ENCODE measurements around the gene ARIH2.
"Not testable (repeated sequence)": the region's sequence is repeated elsewhere in the genome, so short reads cannot be mapped to it uniquely, and the experiment has no call there.

The ARIH2 gene

DNA sequence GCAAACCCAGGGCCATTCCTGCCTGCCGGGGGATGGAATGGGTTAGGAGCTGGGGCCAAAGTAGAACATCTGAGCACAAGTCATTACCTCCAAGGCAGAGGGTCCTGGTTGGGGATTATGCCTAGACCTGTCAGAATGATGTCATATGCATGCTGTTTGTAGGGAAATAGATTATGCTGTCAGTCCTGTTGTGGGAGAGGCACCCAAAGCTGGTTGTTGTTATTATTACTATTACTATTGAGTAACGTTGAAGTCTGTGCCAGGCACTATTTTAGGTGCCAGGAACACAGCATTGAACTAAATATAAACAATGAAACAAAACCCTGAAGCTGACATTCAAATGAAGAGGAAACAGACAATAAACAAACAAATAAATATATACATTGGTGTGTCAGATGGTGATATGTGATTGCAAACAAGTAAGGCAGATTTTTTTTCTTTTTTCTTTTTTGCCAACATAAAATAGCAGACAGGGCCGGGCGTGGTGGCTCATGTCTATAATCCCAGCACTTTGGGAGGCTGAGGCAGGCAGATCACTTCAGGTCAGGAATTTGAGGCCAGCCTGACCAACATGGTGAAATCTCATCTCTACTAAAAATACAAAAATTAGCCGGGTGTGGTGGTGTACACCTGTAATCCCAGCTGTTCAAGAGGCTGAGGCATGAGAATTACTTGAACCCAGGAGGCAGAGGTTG, 73.4 kb downstream of the ARIH2 start:
- DNase-seq = no peak
- intact Hi-C loops (cut with DNase I) = no loop called here

DNA sequence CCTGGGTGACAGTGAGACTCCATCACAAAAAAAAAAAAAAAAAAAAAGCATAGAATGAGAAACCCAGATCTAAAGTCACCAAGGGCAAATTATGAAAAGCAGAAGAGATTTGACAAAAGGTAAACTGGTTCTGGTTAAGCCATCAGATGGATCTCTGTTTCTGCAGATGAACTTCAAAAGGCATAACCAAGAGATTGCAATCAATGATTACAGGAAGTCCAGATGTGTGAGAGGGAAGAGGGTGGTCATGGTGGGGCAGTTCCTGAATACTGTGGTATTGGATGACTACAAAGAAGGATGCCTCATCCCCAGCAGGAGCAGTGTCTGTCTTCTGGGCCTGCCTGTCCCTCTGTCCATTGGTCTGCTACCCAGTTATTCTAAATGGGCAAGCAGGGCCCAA, 75.2 kb downstream of the ARIH2 start:
- intact Hi-C loops (cut with DNase I) = no loop called here

DNA sequence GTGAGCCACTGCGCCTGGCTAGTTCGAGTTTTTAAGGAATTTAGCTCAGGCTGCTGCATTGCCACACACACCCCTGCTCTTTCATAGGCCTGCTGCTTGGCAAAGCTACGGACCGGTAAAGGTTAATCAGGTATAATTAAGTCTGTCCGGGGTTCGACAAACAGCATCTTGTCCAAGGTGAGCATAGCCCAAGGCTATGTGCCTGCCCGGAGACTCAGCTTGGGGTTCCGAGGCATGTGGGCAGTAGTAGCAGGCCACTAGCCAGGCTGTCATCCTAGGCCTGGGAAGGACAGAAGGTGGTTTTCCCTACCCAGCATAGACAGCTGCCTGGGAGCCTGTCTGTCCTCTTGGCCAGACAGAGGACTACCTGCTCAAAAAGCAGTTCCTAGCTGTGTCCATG, 78.0 kb downstream of the ARIH2 start:
- intact Hi-C loops (cut with DNase I) = no loop called here
- DNase-seq = no peak

More for the DNA sequence above, 75.2 kb downstream of the ARIH2 start:
- no peak for DNase-seq

DNA sequence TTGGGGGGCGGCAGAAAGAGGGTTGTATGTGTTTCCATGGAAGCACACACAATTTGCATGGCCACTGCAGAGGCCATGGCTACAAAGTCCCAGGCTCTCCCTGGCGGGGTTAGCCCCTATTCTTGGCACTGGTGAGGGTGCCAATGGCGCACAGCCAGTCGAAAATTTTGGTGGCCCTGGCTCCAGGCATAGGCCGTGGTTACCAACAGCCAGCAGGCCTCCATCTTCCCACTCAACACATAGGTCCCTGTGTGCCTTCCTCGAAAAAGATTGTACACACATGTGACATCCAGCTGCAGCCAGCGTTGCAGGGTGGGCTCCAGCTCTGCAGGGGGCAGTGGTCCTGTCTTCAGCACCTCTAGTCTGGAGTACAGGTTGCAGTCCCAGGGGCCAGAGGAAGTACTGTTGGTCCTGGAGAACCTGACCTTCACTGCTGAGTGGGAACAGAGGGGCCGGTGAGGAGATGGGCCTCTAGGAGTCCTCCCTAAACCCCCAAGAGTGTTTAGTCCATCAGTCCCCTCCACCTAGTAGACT, 78.5 kb downstream of the ARIH2 start:
- intact Hi-C loops (cut with DNase I) = no loop called here
- no peak for DNase-seq

DNA sequence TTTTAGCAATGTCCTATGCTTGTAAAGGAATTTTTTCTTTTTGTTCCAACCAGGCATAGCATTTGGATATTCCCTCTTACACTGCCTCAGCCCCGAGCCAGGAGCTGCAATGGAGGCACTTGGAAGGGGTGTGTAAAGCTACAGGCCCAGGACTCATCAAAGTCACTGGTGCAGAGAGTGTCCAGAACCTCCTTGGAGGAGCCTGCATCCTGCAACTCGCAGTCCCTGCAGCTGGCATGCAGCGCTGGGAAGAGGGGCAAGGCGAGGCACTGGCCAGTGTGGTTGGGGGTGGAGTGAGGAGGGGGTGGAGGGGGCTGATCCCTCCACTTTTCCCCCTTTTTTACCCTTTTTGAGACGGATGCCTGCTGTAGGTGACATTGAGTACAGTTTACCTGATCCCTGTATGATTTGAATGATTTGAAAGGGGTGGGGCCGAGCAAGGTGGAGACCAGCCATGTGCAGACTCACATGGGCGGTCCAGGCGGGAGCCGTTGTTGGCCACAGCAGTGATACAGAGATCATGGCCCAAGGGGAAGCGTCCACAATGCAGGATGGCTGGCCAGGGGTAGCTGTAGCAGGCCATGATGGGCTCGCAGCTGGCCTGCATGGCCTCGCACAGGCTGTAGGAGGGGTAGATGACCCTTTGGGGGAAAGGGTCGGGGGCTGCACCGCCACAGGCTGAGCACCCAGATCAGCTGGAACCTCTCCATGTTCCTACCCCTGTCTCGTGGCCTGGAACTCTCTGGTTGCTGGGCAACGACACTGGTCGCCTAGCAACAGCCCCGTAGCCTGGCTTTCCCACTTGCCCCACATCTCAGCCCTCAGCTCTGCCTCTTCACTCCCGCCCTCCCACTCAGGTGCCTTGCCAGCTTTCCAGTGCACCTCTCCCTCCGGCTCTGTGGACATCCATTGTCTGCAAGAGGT, 79.3 kb downstream of the ARIH2 start:
- intact Hi-C loops (cut with DNase I) = no loop called here
- DNase-seq = peak; percentile 58 to 91 (median 78)

DNA sequence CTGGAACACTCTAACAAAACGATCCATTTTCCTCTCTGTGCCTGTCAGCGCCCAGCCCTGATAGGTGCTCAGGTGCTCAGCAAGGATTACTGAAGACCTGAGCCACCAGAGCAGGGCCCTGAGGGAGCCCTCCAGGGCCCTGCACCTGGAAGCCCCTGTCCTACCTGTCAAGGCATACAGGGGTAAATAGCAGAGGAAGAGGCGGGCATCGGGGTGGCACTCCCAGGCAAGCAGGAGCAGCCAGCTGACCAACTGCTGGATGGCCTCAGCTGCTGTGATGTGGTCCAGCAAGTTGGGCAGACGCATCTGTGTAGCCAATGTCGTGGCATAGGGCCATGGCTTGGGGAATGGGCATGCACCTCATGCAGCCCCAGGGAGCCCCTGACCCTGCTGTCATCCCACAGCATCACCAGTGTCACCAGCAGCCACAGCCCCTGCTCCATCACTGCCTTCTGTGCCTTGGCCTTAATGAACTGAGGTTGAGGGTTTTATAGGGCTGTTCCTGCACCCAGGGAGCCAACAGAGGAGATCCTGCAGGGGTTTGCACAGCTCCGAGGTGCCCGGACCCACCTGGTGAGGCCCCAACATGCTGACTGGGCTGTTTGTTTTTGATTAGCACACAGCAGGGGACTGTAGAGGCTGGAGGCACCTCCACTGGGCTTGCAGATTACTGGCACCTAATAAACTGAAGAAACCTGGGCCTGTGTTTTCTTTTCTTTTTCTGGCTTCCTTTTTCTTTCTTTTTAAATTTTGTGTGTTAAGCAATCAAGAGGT, 80.6 kb downstream of the ARIH2 start:
- intact Hi-C loops (cut with DNase I) = no loop called here
- no peak for DNase-seq

DNA sequence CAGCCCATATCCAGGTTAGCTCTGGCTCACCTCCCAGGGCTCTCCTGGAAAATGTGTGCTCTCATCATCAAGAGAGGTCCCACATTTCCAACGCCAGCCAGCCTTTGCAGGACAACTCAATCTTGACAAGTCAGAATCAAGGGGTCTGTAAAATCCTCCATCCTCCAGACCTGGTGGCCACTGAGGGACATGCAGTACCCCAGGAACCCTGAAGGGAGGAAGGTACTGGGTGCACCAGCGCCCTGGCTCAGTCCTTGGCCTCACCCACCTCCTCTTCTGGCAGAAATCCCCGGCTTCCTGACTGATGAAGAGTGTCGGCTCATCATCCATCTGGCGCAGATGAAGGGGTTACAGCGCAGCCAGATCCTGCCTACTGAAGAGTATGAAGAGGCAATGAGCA, 82.5 kb downstream of the ARIH2 start:
- DNase-seq = no peak
- intact Hi-C loops (cut with DNase I) = no loop called here

DNA sequence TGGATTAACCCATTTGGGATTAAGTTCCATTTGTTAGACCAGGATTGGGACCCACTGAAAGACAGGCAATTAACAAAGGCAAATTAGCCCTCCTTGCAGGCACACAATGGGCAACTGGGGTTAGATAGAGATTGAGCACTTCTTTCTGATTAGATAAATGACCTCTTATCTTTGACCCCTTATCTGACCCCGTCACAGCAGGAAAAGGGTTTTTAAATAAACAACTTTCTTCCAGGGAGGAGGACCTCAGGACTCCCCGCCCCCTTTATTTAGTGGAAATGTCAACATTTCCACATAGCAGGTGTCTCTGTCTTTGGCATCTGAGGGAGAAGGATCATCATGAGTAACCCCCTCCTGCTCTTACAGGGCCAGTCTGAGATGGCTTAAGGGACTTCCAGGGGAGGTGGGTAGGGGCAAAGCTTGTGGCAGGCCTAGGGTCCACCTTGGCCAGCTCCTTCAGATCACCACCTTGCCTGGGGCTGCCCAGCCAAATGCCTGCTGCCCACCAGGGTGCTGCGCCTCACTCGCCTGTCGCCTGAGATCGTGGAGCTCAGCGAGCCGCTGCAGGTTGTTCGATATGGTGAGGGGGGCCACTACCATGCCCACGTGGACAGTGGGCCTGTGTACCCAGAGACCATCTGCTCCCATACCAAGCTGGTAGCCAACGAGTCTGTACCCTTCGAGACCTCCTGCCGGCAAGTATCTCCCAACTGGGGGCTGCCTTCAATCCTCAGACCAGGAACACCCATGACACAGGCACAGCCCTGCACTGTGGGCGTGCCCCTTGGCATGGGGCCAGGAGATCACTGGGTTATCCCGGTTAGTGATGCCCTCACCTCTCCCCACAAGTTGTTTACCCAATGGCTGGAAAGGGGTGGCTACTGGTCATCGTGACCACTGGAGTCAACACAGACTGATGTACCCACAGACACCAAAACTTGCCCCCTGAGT, 86.0 kb downstream of the ARIH2 start:
- intact Hi-C loops (cut with DNase I) = no loop called here
- peak in 6 of 42 donors; percentile 42 to 66 (median 57) for DNase-seq

DNA sequence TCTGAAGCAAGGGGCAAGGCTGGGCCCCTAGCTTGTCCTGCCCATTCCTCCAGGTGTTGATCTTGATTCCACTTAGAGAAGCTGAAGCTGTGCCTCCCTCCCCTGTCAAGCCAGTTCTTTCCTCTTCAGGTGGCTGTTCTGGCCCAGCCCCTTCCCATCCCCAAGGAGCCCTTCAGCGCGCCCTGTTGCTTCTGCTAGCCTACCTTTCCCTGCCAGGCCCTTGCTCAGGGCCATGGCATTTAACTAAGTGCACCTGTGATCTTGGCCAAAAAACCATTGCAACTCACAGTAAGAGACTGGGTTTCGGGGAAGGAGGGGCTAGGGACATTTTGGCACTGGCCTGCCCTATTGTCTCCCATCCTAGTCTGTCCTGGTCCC, 86.7 kb downstream of the ARIH2 start:
- no peak for DNase-seq
- intact Hi-C loops (cut with DNase I) = no loop called here

DNA sequence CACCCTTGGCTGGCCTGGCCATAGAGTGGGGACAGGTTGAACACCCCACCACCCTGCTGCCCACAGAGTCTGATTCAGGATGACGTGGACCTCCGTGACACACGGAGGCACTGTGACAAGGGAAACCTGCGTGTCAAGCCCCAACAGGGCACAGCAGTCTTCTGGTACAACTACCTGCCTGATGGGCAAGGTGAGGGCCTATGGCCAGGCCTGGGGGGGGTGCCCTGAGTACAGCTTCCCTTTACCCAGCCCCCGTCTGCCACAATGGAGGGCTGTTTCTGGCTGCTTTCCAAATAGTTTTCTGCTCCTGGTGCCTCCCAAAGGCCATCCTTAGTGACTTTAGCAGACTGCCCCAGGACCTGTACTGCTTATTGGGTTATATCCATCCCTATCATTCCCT, 87.4 kb downstream of the ARIH2 start:
- intact Hi-C loops (cut with DNase I) = no loop called here
- no peak for DNase-seq

DNA sequence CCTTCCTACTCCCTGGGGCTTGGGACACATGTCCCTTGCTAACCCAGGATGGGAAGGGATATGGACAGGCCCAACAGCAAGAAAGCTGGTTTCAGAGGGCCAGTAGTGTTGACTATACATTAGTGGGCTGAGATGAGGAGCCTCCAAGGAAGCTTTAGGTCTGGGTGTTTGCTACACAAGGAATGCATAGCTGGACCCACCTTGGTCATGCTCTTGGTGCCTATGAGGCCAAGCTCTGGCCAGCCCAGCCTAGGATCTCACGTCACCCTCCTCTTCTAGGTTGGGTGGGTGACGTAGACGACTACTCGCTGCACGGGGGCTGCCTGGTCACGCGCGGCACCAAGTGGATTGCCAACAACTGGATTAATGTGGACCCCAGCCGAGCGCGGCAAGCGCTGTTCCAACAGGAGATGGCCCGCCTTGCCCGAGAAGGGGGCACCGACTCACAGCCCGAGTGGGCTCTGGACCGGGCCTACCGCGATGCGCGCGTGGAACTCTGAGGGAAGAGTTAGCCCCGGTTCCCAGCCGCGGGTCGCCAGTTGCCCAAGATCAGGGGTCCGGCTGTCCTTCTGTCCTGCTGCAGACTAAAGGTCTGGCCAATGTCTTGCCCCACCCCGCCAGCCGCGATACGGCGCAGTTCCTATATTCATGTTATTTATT, 87.9 kb downstream of the ARIH2 start:
- DNase-seq = peak in 18 of 42 donors; percentile 28 to 66 (median 42)
- intact Hi-C loops (cut with DNase I) = no loop called here

DNA sequence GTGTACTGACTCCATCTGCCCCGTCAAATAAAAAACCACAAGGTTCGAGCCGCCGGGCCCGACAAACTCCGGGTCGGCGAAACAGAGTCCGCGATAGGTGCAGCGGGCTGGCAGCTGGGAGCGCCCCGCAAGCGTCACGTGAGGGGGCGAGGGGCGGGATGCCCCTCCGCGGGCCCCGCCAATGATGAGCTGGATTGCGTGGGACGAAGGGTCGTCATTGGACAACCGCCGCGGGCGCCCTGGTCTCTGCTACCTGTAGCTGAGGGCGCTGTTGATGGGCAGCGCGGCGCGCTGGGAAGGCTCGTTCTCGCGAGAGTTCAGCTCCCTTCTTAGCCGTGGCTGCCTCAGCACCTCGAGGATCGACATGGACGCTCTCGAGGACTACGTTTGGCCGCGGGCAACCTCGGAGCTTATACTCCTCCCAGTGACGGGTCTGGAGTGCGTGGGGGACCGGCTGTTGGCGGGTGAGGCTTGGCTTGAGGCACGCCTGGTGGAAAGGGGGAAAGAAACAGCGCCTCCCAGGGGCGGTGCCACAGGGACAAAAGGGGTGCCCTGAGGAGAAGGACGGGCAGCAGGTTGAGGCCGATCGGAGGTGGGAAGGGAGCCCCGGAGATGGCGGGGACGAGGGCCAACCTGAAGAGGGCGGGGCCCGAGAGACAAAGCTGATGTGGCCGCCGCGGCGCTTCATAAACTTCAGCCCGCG, 88.6 kb downstream of the ARIH2 start, which contains the start of gene WDR6:
Gene WDR6 (plus strand): TSS at position 324 of the 703 bp plus-strand sequence. CDS start 41 bp downstream, at position 365.
- intact Hi-C loops (cut with DNase I) = no loop called here
- DNase-seq = peak; percentile 86 to 98 (median 94)

DNA sequence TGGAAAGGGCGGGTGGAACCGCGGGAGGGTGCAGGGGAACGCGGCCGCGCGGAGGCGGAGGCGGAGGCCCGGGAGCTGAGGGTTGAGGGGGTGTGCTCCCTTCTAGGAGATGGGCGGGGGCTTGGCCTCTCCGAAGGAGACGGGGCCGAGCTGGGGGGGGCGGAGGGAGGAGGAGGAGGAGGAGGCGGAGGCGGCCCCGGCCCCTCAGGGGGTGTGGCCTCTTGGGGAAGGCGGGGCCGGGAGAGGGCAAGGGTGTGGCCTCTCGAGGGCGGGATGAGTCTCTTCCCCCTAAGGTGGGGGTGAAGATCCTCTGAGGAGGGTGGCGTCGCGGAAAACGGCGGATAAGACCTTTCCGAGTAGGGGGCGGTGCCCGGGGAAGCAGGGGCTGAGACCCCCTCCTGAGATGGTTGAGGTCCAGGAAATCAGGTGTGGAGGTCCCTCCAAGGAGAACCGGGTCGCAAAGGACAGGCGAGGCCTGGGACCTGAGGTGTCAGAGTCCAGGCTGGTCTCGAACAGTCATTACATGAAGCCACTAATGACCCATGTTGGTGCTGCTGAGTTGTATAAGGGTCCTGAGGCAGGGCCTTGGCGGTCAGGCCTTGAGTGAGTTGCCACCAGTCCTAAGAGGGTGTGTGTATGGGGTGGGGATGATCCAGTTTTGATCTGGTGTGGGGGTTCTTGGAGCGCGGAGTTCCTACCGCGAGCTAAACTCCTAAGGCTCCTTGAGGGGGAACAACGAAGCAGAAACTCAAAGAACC, 89.3 kb downstream of the ARIH2 start:
- peak; percentile 43 to 92 (median 83) for DNase-seq
- intact Hi-C loops (cut with DNase I) = no loop called here

DNA sequence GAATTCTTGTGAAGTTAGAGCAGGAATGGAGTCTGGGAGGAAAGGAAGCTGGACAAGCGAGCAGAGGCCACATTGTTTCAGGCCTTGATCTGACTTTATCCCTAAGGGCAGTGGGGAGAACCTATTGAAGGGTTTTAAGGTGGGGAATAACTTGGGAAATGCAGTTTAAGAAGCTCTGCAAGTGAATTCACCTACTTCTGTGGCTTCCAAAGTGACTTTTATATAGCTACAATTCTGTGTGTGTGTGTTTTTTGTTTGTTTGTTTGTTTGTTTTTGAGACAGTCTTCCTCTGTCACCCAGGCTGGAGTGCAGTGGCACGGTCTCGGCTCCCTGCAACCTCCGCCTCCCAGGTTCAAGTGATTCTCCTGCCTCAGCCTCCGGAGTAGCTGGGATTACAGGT, 90.0 kb downstream of the ARIH2 start:
- intact Hi-C loops (cut with DNase I) = not testable (repeated sequence)

DNA sequence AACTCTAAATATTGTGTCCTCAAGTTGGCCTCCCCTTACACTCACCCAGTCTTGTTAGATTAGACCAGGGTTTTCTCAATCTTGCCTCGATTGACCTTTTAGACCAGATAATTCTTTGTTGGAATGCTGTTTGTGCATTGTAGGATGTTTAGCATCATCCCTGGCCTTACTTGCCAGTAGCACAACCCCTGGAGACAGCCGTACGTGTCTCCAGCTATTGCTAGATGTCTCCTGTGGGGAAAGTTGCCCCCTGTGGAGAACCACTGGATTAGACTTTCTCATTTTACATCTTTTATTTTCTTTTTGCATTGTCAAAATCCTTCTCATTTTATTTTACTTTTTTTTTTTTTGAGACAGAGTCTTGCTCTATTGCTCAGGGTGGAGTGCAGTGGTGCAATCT, 90.8 kb downstream of the ARIH2 start:
- no peak for DNase-seq
- intact Hi-C loops (cut with DNase I) = no loop called here

More for the DNA sequence above, 90.0 kb downstream of the ARIH2 start:
- not testable (repeated sequence) for DNase-seq

DNA sequence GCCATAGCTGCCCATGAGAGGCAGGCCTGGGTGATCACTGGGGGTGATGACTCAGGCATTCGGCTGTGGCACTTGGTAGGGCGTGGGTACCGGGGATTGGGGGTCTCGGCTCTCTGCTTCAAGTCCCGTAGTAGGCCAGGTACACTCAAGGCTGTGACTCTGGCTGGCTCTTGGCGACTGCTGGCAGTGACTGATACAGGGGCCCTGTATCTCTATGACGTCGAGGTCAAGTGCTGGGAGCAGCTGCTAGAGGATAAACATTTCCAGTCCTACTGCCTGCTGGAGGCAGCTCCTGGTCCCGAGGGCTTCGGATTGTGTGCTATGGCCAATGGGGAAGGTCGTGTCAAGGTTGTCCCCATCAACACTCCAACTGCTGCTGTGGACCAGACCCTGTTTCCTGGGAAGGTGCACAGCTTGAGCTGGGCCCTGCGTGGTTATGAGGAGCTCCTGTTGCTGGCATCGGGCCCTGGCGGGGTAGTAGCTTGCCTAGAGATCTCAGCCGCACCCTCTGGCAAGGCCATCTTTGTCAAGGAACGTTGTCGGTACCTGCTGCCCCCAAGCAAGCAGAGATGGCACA, 93.9 kb downstream of the ARIH2 start:
- DNase-seq = no peak
- intact Hi-C loops (cut with DNase I) = no loop called here
